HG02884 (cell line): ENCODE results near the gene HIPK1.
A peak's percentile ranks its signal among the peaks of the same experiment; 100 is the strongest.

Experiments used
- ATAC-seq: cut with Tn5 transposase; IDR thresholded peaks from one replicate; pipeline ENCODE4 v1.9.1; 2021; ENCODE audit warnings: mild to moderate bottlenecking, moderate library complexity; ENCODE audit not compliant: unreplicated experiment

The HIPK1 gene

DNA sequence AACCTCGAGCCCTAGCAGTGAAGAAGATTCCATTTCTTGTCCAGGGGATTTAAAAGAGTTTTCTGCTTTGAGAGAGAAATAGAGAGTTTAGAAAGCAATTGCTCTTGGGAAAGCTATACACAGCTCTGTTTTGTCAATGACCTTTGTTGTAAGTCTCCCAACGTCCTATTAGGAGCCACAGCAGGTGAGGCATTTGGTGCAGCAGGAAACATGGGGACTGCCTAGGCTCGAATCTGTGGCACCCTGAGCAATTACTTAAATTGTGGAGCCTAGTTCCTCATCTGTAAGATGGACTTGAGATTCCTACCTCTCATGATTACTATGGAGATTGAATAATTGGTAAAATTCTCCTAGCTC lies 15.8 kb upstream of the HIPK1 start:
- no peak for ATAC-seq

DNA sequence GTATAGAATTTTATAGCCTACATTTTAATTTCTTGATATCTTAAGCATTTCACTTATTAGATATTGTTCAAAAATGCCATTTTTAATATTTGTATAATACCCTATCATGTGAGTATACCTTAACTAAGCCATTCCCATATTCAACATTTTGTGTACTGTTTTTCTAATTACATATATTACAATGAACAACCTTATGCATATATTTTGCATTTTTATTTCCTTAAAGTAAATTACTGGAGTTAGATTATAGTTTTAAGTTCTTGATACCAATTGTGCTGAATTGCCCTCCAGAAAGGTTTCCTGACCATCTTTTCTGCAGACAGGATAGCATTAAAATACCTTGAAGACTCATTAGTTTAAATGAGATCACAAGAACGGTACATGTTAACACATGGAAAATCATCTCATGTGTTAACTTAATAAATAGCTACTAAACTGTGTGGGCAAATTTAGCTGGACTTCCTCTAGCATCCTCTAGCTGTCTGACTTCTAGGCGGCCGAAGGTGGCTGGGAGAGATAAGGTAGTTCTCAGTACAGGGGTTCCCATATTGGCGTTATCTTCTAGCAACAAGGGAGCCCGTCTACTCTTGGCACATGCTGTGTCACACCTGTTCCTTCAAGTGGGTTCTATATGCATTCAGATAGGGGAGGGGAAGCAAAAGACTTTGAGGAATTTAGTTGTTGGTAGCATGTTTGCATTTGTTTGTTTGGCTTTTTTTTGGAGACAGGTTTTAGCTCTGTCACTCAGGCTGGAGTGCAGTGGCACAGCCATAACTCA lies 15.0 kb upstream of the HIPK1 start:
- ATAC-seq: no peak

DNA sequence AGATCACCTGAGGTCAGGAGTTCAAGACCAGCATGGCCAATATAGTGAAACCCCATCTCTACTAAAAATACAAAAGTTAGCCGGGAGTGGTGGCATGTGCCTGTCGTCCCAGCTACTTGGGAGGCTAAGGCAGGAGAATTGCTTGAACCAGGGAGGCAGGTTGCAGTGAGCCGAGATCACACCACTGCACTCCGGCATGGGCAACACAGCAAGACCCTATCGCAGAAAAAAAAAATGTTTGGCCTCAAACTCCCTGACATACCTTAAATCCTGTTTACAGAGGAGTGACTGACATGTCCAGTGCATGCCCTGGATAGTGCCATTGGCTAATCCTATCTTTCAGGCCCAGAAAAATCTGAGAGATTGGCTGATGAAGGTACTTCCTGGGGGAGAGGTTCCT lies 12.2 kb upstream of the HIPK1 start:
- ATAC-seq: no peak

DNA sequence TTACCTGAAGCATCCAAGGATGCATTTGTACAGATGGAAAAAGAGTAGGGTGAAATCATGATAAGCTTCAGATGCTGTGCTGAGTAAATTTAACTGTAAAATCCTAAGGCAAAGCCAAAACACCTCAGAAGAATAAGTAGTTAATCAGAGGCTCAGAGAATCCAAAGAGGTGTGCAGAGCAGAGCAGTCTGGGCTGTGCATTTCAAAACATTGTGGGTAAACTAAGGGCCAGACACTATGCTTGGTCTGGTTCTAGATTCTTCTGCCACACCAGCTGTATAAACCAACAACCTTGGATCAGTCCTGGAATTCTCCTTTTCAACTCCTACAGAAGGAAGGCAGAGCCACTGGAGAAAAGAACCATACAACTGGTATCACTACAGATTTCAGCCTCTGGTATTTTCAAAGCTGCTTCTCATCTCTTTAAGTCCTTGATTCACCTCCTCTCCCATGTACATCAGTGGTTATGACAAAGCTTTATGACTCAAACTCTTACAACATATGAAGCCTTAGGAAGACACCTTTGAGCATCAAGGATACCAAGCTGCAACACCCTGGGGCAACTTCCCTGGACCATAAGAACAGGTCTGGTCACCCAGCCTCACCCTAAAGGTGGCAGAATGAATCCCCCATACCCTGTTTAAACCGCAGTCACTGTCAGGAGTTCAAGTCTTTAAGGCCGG lies 11.6 kb upstream of the HIPK1 start:
- no peak for ATAC-seq

DNA sequence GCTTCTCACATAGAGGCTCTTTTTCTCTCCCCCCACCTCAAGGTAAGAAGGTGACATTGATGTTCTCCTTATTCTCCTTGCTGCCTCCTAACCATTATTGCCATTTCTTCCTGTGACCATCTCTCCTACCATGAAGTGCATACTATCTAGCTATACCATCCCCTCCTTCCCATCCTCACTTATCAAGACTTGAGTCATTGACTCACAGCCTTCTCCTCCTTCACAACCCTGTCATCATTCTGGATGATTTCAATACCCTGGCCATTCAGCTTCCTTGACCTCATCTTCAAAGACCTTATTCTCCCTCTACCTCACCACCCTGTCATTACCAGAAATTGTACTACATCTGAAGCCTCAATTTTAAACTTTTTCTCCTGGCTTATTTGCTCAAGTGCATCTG lies 10.9 kb upstream of the HIPK1 start:
- no peak for ATAC-seq

DNA sequence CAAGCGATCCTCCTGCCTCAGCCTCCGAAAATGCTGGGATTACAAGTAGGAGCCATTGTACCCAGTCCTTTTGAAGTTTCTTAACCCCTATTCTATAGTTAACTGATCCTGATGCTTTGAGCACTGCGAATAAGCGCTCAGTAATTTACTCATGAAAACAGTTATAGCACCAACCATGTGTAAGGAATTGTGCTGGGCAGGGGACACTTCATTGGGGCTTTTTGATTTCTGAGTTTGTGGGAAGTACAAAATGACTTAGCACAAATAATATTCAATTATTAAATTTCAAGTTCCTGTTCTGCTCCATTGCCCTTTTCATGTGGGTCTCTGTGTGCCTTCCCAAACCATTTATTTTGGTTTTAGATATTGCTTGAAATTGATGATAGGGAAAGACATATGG lies 6.2 kb upstream of the HIPK1 start:
- ATAC-seq: no peak

DNA sequence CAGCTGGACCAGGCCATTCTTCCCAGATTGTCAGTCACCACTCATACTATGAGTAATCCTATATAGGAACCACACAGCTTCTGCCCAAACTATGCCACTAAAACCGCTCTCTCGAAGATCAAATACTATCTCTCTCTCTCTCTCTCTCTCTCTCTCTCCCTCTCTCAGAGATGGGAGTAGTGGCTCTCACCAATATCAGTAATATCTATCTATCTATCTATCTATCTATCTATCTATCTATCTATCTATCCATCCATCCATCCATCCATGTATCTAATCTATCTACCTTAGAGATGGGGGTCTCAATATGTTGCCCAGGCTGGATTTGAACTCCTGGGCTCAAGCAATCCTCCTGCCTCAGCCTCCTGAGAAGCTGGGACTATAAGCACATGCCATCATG lies 4.7 kb upstream of the HIPK1 start:
- no peak for ATAC-seq

DNA sequence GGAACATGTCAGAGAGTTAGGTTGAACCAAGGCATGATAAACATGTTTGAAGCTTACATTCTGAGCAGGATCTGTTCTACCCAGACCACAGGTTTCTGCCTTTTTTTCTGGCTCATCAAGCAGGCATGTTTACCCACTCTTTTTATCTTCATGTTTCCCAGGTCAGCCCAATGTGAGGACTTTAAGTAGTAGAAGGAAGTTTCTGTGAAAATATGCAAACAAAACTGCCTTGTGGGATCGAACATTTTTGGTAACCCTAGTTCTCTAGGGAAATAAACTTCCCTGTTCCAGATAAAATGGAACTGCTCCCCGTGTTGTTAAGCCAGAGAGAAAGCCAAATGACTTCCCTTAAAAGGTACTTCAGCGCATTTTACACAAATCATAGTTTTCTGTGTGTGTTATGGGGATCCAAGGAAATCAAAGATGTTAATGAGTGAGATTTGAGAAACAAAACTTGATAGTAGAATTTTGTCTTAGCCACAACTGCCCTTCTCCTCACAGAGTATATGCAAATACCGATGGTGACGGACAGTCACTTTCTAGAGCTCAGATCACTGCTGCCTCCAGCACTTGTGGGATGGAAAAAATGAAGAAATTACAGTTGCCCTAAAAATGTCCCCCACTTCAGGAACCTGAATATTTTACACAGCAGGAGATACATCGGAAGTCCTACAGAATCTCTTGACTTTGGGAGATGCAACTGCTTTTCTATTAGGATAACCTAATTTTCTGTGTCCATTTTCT lies 765 bp upstream of the HIPK1 start:
- peak; percentile 24 for ATAC-seq

DNA sequence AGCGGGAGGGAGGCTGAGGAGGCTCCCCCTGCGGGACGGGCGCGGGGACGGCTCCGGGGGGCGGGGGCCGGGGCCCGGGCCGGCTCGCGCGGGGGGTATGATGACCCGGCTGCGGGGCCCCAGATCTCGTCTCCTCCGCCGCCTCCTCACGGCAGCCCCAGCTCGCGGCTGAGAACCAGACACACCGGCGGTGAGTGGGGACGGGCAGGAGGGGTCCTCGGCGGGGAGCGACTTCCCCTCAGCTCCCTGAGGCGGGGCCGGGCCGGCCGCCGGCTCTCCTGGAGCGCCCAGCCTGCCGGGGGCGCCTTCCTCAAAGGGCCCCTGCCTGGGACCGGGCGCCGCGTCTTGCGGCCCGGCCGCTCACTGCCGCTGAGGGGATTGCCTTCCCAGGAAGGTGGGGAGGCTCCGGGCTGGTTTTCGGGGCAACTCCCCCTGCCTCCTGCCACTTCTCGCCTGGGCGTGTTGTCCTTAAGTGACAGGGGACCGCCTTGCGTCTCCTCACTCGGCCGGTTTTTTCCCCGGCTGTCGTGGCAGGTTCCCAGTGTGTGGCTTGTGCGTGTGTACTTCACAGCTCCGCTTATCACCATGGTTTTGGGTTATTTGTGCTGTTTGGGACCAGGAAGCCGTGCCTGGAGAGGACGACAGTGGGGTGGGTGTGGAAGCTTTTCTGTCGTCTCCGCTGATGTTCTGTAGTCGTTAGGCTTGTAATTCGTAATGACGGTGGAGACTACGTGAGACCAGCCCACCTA lies 800 bp downstream of the HIPK1 start:
- peak; percentile 23 for ATAC-seq

DNA sequence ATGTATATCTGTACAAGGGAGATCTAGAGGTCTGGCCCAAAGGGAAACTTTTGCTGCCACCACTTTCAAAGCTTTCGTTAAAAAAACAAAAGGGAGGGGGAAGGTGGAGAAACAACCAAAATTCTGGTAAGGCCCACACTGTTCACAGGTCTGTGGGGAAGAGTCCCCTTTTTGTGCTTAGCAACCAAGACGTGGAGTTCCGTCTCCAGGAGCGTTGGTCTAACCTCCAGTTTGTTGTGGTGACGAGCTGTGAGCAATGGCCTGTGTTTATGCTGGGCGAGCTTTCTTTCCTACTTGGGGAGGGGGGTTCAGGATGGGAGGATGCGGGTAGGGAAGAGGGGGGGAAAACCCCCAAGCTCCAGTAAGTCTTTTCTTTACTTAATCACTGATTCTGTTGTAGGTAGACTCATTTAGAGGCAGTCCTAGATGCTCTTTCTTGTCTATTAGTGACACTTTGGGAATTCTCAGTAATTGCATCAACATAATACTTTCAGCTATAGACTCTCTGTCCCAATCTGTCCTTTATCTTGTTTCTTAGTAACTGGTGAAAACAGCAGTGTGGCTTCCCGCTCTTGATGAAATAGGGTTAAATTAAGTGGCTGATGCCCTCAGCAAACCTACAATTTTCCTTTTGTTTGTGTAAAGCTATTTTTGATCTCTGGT lies 1.5 kb downstream of the HIPK1 start:
- peak; percentile 17 for ATAC-seq

DNA sequence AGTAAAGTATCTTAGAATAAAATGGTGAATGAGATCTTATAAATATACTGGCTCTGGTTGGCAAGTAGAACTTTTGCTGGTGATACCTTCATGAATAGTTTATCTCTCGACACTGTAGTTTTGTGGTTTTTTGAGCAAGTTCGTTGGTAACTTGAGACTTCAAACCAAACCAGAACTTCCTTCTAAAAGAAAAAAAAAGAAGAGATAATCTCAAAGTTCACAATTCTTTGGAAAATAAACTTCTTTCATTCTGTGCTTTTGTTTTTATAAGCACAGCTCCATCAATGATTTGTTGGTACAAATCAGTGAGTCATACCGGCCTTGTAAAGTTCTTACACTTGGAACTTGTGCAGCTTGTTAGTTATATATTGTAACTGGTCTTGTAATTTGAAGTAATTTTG lies 2.3 kb downstream of the HIPK1 start:
- no peak for ATAC-seq

DNA sequence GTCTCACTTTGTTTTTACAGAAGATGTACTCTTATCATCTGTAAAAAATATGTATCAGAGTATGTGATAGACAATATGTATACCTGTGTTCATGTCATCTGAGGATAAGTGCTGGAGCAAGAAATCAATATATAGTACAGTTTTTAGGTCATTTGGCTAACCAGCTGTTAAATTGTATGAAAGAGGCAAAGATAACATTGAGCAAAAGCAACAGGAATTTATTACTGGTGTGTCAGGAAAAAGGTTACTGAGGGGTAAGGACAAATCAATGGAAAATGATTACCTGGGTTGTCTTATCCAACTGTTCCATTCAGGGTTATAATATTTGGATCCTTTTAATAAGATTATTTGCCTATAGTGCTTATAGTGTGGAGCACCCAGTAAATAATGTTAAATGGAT lies 4.9 kb downstream of the HIPK1 start:
- ATAC-seq: no peak

DNA sequence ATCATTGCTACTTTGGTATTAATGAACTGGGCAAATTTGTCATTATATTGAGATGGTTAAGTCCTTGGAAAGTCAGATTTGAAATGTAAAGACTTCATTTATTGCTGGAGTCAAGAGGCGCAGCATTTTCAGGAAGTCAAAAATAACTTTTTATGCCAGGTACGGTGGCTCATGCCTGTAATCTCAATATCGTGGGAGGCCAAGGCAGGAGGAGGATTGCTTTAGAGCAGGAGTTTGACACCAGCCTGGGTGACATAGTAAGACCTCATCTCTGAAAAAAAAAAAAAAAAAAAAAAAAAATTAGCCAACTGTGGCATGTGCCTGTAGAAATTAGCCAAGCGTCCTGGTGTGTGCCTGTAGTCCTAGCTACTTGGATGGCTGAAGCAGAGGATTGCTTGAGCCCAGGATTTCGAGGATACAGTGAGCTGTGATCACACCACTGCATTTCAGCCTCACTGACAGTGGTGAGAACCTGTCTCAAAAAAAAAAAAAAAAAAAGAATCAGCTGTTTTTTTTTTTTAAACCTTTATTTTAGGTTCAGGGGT lies 5.5 kb downstream of the HIPK1 start:
- no peak for ATAC-seq

DNA sequence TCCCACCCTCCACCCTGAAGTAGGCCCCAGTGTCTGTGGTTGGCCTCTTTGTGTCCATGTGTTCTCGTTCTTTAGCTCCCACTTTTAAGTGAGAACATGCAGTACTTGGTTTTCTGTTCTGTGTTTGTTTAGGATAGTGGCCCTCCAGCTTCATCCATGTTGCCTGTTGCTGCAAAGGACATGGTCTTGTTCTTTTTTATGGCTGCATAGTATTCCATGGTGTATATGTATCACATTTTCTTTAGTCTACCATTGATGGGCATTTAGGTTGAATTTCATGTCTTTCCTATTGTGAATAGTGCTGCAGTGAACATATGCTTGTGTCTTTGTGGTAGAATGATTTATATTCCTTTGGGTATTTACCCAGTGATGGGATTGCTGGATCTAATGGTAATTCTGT lies 6.1 kb downstream of the HIPK1 start:
- no peak for ATAC-seq

DNA sequence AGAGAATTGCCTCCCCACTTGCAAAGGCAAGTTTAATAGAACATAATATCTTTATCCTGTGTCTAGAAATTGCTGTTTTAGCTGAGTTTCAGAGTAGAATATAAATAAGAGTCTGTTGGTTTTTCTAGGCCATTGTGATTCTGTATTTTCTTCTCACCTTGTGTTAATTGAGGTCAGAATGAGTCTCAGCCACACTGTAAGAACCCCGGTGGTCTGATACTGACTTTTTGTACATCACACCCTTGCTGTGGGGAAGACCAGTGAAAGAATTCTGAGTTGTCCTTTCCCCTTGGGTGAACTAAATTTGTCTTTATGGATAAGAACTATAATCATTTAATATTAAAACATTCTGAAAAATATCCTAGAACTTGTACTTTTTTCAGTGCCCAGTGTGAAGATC lies 6.8 kb downstream of the HIPK1 start:
- no peak for ATAC-seq

DNA sequence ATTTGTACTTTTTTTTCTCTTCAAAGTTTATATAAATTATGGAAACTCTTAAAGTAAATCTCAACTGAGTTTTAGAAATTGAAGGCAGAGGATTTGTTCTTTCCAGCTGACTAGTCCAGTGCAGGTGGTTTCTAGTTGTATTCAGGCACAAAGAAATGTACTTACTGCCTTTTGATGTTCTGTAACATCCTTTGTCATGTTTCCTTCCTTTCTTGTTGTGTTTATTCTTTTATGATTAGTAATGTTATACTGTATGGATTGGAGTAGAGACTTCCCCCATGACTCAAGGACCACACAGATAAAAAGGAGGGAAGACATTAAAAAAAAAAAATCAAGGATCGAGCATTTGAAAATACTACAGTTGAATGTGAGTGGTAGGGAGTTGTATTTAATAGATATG lies 8.0 kb downstream of the HIPK1 start:
- ATAC-seq: no peak

DNA sequence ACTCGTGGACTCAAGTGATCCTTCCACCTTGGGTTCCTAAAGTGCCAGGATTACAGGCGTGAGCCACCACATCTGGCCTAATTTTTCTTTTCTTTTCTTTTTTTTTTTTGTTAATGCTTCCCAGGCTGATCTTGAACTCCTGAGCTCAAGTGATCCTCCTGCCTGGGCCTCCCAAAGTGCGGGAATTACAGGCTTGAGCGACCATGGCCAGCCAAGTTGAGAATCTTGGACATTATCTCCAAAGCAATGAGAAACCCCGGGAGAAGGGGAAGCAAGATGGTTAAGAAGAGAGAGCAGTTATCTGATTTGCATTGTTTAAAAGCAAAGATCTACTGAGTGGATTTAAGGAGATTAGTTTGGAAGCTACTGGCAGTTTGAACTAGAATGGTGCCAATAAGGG lies 9.1 kb downstream of the HIPK1 start:
- ATAC-seq: no peak

DNA sequence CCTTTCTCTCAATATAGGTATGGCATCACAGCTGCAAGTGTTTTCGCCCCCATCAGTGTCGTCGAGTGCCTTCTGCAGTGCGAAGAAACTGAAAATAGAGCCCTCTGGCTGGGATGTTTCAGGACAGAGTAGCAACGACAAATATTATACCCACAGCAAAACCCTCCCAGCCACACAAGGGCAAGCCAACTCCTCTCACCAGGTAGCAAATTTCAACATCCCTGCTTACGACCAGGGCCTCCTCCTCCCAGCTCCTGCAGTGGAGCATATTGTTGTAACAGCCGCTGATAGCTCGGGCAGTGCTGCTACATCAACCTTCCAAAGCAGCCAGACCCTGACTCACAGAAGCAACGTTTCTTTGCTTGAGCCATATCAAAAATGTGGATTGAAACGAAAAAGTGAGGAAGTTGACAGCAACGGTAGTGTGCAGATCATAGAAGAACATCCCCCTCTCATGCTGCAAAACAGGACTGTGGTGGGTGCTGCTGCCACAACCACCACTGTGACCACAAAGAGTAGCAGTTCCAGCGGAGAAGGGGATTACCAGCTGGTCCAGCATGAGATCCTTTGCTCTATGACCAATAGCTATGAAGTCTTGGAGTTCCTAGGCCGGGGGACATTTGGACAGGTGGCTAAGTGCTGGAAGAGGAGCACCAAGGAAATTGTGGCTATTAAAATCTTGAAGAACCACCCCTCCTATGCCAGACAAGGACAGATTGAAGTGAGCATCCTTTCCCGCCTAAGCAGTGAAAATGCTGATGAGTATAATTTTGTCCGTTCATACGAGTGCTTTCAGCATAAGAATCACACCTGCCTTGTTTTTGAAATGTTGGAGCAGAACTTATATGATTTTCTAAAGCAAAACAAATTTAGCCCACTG lies 11.5 kb downstream of the HIPK1 start:
- ATAC-seq: peak; percentile 65

DNA sequence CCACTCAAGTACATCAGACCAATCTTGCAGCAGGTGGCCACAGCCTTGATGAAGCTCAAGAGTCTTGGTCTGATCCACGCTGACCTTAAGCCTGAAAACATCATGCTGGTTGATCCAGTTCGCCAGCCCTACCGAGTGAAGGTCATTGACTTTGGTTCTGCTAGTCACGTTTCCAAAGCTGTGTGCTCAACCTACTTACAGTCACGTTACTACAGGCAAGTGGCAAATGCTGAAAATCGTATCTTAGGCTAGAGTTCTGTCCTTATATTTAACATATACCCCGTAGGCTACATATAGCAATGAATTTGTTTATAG lies 12.1 kb downstream of the HIPK1 start:
- no peak for ATAC-seq

DNA sequence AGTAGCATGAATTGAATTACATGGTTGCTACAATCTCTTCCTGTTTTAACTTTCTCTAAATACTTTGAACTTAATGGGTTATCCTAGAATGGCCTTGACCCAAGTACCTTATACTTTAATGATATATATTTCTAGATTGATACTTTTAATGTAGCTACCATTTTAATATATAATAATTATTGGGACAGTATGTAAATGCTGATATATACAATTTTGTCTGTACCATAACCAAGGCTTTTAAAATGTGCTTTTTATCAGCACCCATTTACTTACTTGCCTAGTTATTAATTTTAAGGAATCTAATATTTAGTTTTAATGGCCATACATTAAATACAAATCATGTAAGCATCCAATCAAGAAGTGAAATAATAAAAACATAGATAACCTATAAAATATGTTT lies 13.4 kb downstream of the HIPK1 start:
- ATAC-seq: no peak
